HUDEP-2 (cell line): ENCODE data around the gene FTO.

Source experiments
- DNase-seq, 76 experiments: peaks; one replicate each; lab custom pipeline; 2025; ENCODE audit not compliant: unreplicated experiment in 76 of 76; lab: John Stamatoyannopoulos, UW

The FTO gene

DNA sequence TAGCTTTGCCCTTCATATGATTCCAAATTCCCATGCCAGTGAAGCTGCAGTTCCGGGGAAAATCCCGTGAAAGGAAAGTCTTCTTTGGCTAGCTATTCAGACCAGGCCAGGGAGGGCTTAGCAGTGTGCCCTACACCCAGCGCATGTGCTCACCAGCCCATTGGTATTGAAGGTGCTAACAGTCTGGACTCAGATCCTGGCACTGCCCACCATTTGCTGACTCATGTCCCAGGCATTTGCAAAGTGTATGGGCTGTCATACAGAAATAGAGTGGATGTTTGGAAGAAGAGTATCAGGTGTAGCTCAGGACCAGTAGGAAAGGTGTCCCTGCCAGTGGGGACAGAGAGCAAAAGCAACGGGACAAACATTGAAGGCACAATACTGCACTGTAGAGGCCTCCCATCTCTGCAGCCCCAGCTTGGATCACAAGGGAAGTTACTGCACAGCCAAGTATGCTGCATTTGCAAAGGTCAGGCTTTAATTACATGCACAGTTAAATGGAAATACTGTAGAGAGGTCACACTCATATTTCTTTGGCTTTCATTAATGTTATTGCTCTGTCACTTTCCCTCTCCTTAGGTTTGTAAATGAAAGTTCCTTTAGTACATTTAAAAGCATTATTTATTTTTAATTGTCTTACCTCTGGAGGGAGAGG, 362.6 kb downstream of the FTO start:
- DNase-seq: no peak

DNA sequence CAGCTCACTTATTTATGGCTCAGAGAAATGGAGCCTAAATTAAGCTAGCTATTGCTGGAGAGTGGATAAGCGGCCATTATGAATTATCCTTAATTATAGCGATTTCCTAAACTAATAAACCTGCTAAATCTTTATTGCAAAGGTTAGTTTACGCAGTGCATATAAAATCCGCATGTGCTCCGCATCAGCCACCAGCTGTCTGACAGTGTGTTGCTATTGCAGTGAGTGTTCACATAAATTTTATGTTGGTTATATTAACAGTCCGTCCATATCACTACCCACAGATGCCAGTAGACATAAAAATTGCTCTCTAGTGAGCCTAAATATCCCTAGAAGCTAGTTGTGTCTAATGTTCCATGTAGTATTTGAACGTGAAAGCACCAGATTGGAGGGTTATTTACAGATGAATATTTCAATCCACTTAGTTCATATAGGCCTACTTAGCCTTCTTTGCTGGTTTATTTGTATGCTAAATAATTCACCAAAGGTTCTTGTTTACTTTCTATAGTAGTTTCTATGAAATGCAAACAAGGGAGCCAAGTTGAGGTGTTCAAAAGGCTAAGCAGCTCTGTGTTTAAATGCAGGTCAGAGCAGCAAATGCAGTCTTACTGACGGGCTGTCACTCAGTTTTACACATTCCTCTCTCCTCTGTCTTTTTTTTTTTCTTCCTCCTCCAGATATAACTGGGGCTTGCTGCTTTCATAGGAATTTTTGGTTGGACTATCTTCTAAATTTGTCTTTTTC, 363.5 kb downstream of the FTO start:
- no peak for DNase-seq

DNA sequence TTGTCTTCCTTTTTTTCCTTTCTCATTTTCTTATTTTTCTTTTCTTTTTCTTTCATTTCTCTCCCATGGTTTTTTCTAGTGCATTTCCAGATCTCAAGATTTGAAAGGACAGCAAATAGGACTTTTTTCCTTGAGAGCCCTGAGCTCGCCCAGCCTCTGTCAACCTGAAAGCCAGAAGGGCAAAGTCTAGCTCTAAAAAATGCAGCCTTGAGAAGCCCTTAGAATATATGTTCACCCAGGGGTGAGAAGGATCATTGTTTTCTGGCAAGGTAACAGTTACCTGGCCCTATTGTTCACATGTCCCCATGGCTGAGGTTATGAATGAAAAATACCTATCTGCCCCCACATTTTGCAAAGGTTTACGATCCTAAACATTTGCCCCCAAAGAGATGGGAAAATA, 364.3 kb downstream of the FTO start:
- no peak for DNase-seq

DNA sequence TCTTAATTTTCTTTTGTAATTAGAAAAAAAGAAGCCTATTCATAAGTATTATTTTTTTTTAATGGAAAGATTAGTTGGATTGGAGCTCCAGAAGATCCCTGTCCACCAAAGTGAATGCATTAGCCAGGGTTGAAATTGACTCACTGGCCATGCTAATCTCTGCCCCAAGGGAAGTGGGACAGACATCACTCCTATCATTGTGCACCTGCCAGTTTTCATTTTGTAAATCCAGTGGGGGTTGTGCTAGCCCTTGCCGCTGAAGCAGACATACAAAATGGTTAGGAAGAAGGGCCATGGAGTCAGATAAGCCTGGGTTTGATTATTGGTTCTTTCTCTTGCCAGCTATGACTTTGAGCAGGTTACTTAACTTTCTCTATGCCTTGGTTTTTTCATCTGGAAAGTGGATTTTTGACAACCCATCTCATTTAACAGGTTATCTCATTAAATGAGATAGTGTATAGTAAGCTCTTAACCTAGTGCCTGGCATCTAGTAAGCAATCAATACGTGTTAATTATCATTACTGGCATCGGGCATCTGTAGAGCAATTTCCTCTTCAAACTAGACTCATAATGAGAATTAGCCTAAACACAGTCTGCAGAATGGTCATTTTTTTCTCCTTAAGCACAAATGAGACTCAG, 365.8 kb downstream of the FTO start:
- no peak for DNase-seq

DNA sequence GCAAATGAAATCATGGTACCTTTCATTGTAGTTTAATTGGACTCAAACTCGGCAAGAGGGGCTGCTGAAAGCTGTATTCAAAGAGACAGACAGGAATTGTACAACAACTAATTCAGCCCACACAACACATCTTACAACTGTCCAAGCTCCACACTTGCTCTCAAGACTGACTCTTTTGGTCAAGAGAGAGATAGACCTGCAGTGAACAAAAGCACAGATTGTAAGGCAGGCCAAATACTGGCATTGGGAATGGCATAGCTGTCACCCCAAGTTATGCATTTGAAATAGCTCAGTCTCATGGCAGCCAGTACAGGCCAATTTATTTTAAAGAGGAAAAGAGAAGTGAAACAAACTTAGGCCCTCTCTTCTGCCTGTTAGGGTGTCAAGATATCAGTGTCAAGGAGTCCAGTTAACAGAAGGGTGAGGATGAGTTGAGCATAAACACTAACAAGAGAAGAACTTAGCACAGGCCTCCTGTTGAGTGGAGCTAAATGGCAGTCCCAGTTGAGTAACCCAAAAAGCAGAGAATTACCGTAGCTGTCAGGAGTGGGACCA, 366.9 kb downstream of the FTO start:
- no peak for DNase-seq

DNA sequence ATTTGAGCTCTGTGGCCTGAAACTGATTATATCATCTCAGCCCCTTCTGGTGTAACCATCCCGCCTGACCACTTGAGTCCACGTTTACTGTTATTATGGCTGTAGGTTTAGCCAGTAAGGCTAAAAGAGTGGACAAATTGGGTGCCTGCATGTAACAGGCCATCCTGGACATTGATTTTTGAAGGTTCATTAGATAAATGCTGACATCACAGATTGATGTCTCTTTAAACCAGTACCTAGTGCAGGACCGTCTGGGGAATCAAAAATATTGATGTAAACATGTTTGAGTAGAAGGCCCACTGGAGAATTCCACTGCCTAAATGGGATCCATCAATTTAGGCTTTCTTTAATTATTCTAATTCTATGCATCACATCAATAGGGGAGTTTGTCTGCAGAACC, 367.6 kb downstream of the FTO start:
- DNase-seq: no peak

DNA sequence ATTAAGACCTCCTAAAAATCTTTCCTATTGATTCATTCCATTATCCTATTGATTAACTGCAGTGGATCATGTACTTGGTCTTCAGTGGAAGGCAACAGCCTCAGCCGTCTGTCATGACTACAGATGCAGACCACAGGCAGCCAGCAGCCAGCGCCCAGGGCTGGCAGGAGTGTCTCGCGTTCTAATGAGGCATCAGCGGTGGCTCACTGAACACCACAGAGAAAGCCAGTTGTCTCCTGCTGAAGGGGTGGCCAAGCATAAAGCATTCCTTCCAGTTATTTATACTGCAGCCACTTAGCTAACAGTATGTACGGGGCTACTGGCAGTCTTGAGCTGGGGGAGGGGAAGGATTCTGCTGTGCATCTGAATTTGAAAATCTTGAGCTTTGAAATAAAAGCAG, 368.3 kb downstream of the FTO start:
- DNase-seq: no peak

DNA sequence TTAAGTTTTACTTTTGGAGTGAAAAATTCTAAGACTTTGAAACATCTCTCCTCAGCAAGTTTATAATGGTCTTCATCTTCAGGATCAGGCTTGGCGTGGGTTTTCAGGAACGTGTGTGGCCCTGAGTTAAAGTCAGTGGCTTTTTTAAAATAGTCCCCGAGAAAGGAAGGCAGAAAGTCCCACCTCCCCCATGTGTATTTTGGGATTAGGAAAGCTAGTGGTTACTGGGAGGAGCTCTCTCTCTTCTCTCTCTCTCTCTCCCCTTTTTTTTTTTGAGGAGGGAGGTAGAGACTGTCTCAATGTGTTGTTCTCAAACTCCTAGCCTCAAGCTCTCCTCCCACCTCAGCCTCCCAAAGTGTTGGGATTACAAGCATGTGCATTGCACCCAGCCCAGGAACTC, 369.4 kb downstream of the FTO start:
- no peak for DNase-seq

DNA sequence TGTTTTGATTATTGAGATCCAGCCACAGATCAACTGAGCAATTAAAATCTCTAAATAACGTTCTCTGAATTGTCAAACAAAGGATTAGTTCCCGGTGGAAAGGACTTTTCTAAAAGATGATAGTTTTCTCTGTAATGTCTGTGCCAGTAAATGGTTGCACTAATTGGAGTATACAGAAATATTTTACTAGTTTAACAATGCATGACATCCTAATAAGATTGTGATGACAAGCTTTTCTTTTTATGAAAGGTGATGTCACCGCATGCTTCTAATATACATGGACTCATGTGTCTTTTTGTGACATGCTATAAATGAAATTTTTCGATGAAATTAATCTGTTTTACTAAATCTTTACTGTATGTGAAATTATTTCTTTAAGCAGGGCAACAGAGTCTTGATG, 371.5 kb downstream of the FTO start:
- DNase-seq: no peak

DNA sequence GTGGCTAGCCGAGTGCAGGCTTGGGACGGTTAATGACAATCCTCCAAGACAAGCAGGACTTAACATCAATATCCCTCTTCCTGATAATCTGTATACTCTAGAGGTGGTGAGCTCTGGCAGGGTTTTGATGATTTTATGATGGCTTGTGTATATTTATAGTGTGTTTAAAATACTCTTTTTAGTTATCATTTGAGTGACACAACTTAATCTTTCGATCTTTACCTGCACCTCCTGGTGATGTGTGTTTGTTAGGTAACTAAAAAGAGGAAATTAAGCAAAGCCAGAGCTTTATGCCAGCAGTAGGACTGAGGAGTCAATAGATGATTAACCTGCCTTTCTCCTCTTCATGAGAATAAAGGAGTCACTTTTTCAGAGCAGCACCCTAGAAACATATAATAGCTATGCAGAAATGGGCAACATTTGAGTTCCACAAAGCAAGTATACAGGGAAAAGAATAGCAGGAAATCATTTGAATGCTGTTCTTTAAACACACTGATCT, 372.1 kb downstream of the FTO start:
- DNase-seq: no peak

DNA sequence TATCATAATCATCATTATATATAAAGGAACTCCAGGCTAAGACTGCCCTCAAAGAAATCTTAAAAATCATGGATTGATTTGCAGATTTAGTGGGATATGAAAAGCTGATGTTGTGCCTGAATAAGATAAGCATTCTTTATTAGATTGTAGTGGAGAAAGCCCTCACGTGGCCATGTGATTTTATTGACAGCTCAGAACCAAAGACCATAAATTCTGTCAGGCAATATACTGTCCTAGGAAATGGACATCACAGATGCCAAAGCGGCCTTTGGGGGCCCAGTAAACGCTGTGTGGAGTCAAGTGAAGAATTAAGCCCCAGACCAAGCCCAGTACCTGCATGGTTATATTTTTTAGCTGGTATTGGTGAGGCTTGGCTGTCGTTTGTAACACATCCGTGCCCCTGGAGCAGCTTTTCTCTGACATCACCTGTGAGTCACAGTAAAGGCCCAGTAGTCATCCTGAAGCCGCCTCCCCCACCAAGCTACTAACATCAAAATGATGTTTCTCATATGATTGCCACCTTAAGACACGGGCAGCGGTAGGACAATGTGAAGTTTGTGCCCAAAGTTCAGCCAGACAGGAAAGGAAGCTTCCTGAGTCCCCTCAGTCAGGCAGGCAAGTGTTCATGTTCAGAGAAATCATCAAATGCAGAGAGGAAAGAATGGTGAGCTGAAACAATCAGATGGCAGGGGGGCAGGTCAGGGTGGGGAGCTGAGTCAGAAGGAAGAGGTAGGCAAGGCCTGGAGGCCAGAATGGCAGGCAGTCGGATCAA, 373.3 kb downstream of the FTO start:
- DNase-seq: no peak

DNA sequence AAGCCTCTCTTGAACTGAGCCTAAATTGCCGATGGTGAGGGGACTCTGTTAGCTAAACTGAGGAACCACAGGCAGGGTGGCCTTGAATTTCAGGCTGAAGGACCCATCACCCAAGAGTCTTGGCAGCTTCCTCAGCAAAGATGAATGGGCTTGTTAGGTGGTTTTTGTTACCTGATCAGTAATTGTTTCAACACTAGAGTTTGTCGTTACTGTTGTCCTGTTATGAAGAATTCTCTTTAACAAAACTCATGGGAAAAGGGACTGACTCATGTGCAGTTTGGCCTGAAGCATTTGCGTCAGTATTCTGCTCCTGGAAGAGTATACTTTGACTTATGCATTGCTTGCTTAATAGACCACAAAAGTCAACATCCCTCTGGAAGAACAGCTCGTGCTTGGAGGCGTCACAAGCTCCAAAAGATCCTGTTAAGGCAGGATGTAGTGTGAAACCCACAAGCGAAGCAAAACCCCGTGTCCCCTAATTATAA, 376.6 kb downstream of the FTO start:
- no peak for DNase-seq

DNA sequence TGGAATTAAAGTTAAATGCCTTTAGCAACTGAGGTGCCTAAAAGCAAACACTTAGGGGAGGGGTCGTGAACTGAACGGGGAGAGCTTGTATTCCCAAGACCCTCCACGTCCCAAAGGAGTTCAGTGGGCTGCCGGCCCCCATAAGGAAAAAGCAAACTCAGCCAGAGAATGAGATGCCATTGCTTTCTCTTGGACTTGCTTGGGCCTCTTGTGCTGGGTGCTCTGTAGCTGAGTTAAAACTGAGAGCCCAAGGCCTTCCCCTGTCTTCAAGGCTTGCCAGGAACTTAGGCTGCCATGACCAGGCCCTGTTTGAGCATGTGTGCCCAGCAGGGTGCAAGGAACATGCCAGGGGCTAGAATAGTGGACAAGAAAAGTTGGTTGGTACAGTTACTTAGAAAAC, 382.8 kb downstream of the FTO start:
- DNase-seq: no peak

DNA sequence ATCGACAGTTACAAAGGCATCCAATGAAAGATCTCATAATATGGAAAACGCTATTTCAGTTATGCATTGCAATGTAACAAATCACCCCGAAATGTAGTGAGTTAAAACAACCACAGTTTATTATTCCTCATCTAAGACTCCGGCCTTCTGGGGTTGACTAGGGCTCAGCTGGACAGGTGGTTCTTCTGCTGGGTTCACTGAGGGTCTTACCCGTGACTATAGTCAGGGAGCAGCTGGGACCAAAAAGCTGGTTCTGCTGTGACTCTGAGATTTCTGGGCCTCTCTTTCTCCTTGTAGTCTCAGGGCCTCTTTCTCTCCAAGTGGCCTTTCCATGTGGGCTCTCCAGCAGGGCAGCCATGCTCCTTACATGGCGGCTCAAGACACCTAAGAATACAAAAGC, 386.6 kb downstream of the FTO start:
- DNase-seq: no peak

DNA sequence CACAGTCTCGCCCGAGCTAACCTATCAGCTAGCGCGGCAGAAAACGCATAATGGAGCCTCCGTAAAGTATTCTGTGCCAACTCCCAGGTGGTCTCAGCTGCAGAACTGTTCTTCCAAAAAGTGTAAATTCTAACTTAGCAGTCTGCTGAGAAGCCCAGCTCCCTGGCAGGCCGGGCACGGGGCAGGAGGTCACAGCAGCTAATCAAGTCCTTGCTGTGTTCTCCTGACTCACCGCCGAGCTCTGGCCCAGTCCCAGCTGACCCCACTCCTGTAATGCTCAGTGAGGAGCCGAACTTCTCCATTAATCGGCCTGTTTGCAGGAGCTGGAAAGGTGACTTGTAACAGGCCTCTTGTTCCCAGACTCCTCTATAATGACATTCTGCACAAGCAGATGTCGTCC, 389.3 kb downstream of the FTO start:
- no peak for DNase-seq

DNA sequence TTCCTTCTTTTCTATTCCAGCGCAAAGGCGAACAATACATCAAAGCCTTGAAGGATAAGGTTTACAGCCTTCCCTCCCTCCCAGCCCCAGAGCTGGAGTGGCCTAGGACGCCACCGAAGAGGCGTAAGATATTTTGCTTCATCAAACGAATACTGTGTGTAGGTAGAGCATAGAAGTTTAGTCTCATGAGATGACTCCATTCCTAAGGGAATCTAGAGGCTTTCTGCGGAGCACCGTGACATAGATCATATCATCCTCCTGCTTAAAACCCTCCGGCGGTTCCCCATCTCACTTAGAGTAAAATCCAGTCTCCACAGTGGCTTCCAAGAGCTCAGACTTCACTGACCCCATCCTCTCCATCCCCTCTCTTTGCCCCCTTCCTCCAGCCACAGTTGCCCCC, 390.7 kb downstream of the FTO start:
- no peak for DNase-seq

DNA sequence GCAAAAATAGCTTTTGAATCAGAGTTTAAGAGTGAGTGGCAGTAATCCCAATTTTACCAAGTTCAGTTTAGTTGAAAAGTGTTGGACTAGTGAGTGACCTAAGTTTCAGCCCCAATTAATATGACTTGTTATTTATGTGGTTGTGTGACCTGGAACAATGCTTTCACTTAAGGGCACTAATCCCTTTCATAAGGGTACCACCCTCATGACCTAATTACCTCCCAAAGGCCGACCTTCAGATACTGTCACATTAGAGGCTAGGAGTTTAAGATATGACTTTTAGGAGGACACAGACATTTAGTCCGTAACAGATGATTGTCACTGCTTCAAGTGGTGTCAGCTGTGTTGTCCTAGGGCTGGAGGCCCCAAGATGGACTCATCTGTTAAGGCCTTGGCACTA, 392.7 kb downstream of the FTO start:
- no peak for DNase-seq

DNA sequence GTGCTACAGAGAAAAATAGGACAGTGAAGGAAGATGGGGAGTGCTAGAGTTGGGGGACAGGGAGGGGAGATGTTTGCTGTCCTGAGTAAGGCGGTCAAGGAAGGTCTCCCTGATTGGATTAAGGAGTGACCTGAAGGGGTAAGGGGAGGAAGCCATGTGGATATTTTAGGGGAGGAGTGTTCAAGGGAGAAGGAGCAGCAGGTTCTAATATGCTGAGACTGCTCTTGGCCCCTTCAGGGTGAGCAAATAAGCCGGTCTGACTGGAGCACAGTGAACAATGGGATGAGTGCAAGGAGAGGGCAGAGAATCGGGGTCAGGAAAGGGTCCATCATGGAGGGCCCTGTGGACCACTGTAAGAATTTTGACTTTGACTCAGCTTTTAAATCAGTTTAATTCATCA, 393.8 kb downstream of the FTO start:
- no peak for DNase-seq

DNA sequence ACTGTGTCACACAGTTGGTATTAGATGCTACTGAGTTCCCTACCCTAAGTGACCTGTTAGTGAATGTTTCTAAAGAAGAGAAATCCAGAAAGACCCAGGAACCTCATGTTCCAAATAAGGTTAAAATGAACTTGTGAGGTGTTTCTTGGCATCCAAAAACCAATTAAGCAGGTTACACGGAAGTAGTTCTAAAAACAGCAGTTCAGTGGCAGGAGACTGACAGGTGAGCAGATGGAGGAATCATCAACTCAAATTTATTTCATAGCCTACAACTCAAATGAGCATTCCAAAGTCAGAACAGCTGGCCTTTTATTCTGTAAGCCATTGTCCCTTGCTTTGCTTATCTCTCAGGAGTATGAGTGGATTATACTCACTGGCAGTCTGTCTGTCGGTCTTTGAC, 394.3 kb downstream of the FTO start:
- no peak for DNase-seq

DNA sequence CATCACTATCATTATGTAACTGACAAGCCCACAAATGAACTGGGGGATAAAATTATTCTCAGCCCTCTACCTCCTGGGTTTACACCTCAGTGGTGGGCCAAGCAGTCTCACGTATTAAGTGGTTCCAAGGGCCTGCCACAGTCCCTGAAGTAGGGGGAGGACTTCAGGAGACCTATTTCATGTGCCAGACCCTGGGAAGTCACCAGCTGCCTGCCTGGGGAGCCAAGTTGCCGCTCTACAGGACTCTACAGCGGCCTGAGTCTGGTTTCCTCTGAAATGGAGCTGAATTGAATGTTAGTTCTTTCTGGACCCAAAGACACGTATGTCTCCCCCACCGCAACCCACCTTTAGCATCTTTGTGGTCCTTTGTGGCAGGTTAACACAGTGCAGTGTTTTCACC, 395.7 kb downstream of the FTO start:
- no peak for DNase-seq
